D721Med (cell line): ENCODE data around the gene ACOT7.

ENCODE experiments used
- DNase-seq: peaks from one replicate; pipeline ENCODE4 v3.0.0; 2011; ENCODE audit warnings: low spot score; ENCODE audit not compliant: insufficient read length
- FAIRE-seq: peaks from 2 replicates; lab custom pipeline; 2011; peaks lifted over from hg19 to GRCh38; lab: Jason Lieb, UNC
- TF ChIP-seq, protein P1 (sequence below): IDR thresholded peaks from 2 replicates; pipeline ENCODE4 v1.5.1; 2012; ENCODE audit warnings: mild to moderate bottlenecking, control low read depth; ENCODE audit not compliant: insufficient read depth; ENCODE audit errors: missing control alignments

The ACOT7 gene

DNA sequence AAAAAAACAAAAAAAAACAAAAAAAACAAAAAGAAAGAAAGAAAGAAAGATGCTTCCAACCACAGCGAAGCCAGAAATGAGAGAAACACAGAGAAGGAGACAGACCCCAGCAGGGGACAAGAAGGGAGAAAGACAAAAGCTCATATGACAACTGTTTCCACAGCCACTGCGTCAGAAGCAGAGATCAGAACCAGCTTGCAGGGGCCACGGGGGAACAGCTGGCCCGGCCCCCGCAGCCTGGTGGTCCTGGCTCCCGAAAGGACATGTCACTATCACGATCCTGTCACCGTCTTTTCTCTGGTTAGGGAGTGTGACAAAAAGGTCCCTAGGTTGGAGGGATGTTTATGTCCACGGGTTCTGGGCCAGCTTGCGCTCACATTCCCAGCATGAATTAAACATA is 60.7 kb downstream of the ACOT7 start:
- no peak for DNase-seq

DNA sequence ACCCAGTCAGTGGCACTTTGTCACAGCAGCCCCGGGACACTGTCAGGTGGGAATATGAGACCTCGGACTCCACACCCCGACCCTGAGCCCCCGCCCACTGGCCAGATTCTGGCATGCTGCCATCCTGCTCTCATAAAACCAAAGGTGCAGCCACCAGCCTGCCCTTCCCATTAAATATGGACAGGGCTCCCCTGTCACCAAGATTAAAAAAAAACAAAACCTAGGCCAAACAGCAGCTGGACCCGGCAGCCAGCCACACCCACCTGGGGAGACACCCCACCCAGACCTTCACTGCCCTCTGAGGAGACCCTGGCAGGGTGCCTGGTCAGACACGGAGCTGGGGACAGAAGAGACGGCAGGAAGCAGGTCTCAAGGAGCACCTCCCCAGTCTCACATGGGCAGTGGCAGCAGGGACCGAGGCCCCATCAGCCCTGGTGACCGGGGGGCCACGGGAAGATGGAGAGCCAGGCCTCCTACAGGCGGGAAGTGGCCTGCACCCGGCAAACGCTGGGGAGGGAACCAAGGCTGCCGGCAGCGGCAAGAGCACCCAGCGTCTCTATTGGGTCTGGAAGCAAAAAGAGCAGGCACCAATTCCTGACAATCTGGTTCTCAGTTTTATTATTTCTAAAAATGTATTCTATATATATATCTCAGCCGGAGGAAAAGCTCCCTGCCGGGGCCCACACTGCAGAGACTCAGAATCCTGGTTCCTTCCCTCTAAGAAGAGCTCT is 61.9 kb downstream of the ACOT7 start:
- TF ChIP-seq, protein P1, sequence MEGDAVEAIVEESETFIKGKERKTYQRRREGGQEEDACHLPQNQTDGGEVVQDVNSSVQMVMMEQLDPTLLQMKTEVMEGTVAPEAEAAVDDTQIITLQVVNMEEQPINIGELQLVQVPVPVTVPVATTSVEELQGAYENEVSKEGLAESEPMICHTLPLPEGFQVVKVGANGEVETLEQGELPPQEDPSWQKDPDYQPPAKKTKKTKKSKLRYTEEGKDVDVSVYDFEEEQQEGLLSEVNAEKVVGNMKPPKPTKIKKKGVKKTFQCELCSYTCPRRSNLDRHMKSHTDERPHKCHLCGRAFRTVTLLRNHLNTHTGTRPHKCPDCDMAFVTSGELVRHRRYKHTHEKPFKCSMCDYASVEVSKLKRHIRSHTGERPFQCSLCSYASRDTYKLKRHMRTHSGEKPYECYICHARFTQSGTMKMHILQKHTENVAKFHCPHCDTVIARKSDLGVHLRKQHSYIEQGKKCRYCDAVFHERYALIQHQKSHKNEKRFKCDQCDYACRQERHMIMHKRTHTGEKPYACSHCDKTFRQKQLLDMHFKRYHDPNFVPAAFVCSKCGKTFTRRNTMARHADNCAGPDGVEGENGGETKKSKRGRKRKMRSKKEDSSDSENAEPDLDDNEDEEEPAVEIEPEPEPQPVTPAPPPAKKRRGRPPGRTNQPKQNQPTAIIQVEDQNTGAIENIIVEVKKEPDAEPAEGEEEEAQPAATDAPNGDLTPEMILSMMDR, result no peak
- DNase-seq (no peak), FAIRE-seq (no peak)

More for the DNA sequence above, 60.7 kb downstream of the ACOT7 start:
- FAIRE-seq, result no peak
- TF ChIP-seq, protein P1, result no peak

DNA sequence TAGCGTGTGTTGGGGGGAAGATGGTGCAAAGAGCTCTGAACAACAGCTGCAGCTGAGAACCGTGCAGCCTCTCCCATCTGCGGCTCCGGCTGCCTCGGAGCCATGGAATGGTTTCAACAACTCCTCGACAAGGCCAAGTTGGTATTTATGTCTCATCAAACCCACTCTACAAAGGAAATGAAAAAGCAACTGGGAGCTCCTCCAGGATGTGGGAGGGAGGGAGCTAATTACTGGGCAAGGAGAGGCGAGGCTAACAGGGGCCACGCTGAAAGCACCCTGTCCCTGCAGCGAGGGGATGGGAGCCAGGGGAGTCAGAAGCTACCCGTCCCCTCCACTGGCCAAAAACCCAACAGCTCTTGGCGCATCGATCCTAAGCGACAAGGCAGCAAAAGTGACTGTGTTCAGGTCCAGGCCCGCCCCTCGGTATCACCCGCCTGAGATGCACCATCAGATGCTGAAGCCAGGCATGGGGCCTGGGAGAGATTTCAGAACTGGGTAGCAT is 63.1 kb downstream of the ACOT7 start:
- no peak for FAIRE-seq
- DNase-seq, result no peak
- TF ChIP-seq, protein P1, result no peak

DNA sequence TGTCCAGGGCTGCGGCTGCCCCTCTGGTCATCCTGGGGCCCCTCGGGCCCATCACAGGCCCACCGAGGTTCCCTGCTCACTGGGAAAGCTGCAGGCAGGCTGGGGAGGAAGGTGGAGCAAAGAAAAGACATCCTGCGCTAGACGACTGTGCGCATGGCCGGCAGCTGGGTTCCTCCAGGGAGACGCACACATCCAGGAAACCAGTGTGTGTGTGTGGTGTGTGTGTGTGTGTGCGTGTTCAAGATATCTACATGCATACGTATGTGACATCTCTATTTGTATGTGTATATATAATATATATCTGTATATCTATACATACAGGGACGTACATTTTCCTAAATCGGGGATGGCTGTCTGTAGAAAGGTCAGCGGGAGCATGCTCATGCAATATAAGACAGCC is 63.7 kb downstream of the ACOT7 start:
- no peak for FAIRE-seq

DNA sequence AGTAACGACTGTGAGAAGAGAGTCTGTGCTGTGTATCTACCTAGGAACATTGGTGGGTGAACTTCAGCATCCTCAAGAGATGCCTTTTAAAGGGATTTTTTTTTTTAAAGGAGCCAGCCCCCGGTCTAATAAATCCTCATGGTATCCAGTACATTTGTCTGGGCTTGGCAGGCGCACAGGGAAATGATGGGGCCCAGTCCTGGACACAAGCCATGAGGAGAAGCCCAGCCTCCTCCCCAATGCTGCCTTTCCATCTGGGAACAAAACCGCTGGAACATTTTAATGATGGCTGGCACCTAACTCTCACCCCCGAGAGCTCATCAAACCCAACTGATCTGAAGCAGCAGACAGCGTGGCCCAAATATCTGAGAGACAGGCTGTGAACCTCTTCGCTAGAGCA is 64.2 kb downstream of the ACOT7 start:
- TF ChIP-seq, protein P1, result no peak

More for the DNA sequence above, 63.7 kb downstream of the ACOT7 start:
- TF ChIP-seq, protein P1, result no peak
- no peak for DNase-seq

DNA sequence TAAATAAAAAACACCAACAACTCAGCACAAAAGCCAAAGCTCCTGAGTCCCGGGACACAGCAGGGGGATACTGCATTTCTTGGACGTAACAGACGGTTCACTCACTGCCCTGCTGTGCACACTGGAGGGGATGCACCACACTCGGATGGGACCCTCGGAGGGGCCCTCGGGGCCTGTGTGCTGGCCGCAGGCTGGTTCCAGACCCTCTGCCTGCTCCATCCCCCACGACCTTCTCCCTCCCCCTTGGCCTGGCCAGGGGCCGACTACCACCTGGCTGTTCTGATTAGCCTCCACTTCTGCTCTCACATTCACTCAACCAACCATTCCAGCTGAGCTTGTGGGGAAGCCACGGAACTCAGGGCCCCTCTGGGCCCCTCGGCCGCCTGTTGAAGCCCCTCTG is 64.9 kb downstream of the ACOT7 start:
- DNase-seq, result no peak

More for the DNA sequence above, 64.2 kb downstream of the ACOT7 start:
- no peak for DNase-seq
- FAIRE-seq, result no peak

More for the DNA sequence above, 64.9 kb downstream of the ACOT7 start:
- no peak for FAIRE-seq
- TF ChIP-seq, protein P1, result no peak
